ENCODE results near the gene LPP. TPM values are rescaled to one million over a fixed set of nuclear protein-coding genes. Genes with fewer than 3 reads are reported as not detected.
A peak's percentile ranks its signal among the peaks of the same experiment; 100 is the strongest.

The LPP gene
- total and polyA plus RNA-seq, 9 donors: 15.9 to 280 (median 134) TPM

DNA sequence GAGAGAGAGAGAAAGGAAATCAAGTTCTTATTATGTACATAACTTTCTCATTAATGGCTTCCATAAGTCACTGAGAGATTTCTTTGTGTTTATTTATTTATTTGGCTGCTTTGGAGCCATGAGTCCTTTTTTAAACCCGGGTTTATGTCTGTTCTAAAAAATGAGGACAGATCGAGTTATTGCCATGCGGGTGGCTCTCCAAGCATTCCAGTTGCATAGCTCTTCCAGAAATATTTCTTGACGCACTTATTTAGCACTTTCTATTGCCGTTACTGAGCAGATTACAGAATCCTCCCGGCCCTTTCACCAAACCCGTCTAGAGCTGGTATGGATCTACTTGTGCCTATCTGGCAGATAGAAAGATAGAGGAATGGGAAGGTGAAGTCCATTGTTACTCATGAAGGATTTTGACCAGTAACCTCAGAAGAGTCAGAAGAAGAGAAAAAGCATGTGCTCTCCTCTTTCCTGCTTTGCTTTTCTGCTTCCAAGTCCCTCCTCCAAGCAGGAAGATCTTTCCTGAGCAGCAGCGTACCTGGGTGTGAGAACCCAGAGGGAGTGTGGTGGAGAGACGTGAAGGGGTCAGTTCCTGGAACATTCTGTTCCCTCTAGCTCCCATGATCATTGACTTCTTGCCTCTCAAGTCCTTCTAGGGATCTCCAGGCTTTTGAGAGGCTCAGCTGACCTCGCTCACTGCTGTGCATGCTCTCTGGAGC lies 112.8 kb downstream of the LPP start:
- H3K27ac ChIP-seq: peak overlapping the region; percentile 20 to 60
- intact Hi-C loops (cut with DNase I): loop anchor here in 1 of 4 donors (2.0 to 10.0 kb wide), 4 partner anchors 52 to 522 kb away; partner anchors contain the start of genes BCL6 and LPP
- 28 to 50% (median 39%) methylated on average over 10 of the region's 10 CpGs for WGBS, 3 donors
- no peaks in the 10 kb centered on the region for H3K36me3 ChIP-seq
- H3K27me3 ChIP-seq: no peaks in the 10 kb centered on the region
- peaks cover 20% of the 10 kb centered on the region for H3K4me1 ChIP-seq (ENCODE audit: insufficient read depth)
- TF ChIP-seq EP300 (IDR thresholded peaks at IDR 0.05): peak; percentile 96
- TF ChIP-seq POLR2A (IDR thresholded peaks at IDR 0.05): peak; percentile 47
- TF ChIP-seq, protein P1, sequence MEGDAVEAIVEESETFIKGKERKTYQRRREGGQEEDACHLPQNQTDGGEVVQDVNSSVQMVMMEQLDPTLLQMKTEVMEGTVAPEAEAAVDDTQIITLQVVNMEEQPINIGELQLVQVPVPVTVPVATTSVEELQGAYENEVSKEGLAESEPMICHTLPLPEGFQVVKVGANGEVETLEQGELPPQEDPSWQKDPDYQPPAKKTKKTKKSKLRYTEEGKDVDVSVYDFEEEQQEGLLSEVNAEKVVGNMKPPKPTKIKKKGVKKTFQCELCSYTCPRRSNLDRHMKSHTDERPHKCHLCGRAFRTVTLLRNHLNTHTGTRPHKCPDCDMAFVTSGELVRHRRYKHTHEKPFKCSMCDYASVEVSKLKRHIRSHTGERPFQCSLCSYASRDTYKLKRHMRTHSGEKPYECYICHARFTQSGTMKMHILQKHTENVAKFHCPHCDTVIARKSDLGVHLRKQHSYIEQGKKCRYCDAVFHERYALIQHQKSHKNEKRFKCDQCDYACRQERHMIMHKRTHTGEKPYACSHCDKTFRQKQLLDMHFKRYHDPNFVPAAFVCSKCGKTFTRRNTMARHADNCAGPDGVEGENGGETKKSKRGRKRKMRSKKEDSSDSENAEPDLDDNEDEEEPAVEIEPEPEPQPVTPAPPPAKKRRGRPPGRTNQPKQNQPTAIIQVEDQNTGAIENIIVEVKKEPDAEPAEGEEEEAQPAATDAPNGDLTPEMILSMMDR (IDR thresholded peaks at IDR 0.05): no peak
- peak in 3 of 5 donors; percentile 51 to 62 (median 55) for DNase-seq
- peak overlapping the region; percentile 21 for H3K4me3 ChIP-seq
- H3K9me3 ChIP-seq: no peaks in the 10 kb centered on the region

- no peak overlapping the region for H3K4me3 ChIP-seq
Observed at GRCh38 chr3:188267790-188268335, 113.9 kb downstream of the LPP start.

DNA sequence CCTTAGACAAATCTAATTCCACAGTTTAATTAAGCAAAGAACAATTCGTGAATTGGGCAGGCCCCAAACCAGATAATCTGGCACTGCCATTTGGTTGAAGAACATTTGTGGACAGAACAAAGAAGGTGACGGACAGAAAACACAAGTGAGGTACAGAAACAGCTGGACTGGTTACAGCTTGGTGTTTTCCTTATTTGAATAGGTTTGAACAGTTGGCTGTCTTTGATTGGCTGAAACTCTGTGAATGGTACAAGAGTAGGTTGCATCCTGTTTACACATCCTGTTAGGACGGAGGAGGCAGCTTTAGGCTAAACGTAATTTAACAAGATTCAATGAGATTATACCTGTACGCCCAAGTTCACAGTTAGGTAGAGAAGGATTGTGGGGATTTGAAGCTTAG lies 114.4 kb downstream of the LPP start:
- WGBS, 3 donors: 87 to 93% (median 90%) methylated on average over 5 of the region's 5 CpGs
- Histone ChIP-seq H3K27ac (no peak overlapping the region), H3K36me3 (no peaks in the 10 kb centered on the region), H3K4me1 (ENCODE audit: insufficient read depth) (peaks cover 22% of the 10 kb centered on the region), H3K9me3 (no peaks in the 10 kb centered on the region), H3K27me3 (no peaks in the 10 kb centered on the region), H3K4me3 (no peak overlapping the region)
- TF ChIP-seq, protein P1 (IDR thresholded peaks at IDR 0.05): no peak
- TF ChIP-seq POLR2A (IDR thresholded peaks at IDR 0.05): no peak
- no peak for TF ChIP-seq EP300 (IDR thresholded peaks at IDR 0.05)
- intact Hi-C loops (cut with DNase I): loop anchor here in 1 of 4 donors (5.0 to 10.0 kb wide), 3 partner anchors 54 to 216 kb away; partner anchors contain the start of gene LPP
- DNase-seq: no peak

More at GRCh38 chr3:188267790-188268335, 113.9 kb downstream of the LPP start:
- DNase-seq: no peak
- H3K27ac ChIP-seq: no peak overlapping the region
- no peaks in the 10 kb centered on the region for H3K9me3 ChIP-seq
- no peaks in the 10 kb centered on the region for H3K27me3 ChIP-seq
- TF ChIP-seq POLR2A (IDR thresholded peaks at IDR 0.05) (no peak), EP300 (IDR thresholded peaks at IDR 0.05) (no peak)
- TF ChIP-seq, protein P1 (IDR thresholded peaks at IDR 0.05): no peak
- intact Hi-C loops (cut with DNase I): loop anchor here in 1 of 4 donors (2.0 to 10.0 kb wide), 4 partner anchors 53 to 523 kb away; partner anchors contain the start of genes BCL6 and LPP
- no peaks in the 10 kb centered on the region for H3K36me3 ChIP-seq
- WGBS, 3 donors: 87 to 94% (median 94%) methylated on average over 7 of the region's 7 CpGs
- H3K4me1 ChIP-seq (ENCODE audit: insufficient read depth): peaks cover 22% of the 10 kb centered on the region

DNA sequence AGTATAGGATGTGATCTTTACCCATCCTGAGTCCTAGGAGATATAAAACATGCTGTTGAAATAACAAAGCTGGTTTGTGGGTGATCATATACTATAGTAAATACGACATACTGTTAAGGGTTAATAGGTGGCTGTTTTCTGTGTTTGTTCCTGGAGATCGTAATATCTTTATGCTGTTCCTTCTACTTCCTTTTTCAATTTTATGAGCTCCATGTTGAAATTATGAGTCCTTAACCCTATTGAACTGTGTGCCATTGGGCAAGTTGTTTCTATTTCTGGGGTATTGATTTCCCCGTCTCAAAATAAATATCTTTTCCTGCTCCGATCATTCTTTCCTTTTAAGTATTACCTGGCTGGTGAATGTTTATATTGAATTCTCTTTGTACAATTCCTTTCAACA lies 115.1 kb downstream of the LPP start:
- Histone ChIP-seq H3K4me3 (no peak overlapping the region), H3K36me3 (no peaks in the 10 kb centered on the region), H3K4me1 (ENCODE audit: insufficient read depth) (peaks cover 19% of the 10 kb centered on the region), H3K27ac (no peak overlapping the region), H3K27me3 (no peaks in the 10 kb centered on the region), H3K9me3 (no peaks in the 10 kb centered on the region)
- WGBS, 3 donors: 77 to 87% (median 84%) methylated on average over 4 of the region's 4 CpGs
- TF ChIP-seq POLR2A (IDR thresholded peaks at IDR 0.05) (no peak), EP300 (IDR thresholded peaks at IDR 0.05) (no peak)
- TF ChIP-seq, protein P1 (IDR thresholded peaks at IDR 0.05): no peak
- no peak for DNase-seq
- intact Hi-C loops (cut with DNase I): loop anchor here in 1 of 4 donors (5.0 to 10.0 kb wide), 3 partner anchors 54 to 217 kb away; partner anchors contain the start of gene LPP

Measured in ovary (tissue), 9 donors.